CD1c-positive myeloid dendritic cell (primary cell): ENCODE data around the gene ATXN7L1.

Source experiments
- DNase-seq: peaks from one replicate; pipeline ENCODE4 v3.0.0-alpha.2; 2016; ENCODE audit errors: extremely low spot score

The ATXN7L1 gene

DNA sequence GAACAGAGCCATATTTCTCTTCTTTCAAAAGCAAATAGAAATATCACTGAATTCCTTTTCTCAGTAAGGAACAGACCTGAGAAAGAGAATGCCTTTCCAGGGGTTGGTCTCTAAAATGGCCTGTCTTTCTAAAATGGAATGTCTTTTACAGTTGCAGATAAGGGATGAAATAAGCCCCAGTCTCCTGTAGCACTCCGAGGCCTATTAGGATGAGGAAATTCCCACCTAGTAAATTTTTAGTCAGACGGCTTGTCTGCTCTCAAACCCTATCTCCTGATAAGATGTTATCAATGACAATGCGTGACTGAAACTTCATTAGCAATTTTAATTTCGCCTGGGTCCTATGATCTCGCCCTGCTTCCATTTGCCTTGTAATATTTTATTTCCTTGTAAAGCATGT lies 292.2 kb downstream of the ATXN7L1 start:
- no peak for DNase-seq

DNA sequence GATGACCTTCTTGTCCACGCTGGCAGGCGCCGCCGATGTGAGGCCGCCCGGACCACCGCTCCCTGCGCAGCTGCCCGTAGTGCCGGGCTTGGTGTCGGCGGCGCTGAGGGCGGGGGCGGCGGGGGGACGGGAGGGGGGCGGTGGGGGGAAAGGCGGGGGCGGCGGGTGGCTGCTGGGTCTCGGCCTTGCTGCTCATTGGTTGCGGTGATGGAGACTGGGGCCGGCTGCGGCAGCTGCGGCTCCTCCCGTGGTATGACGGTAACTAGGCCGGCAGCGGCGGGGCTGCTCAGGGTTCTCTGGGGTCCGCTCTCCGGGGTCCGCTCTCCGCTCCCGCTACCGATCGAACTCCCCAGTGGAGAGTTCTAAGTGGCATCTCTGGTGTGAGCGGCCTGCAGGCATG lies 293.3 kb downstream of the ATXN7L1 start:
- DNase-seq: no peak

DNA sequence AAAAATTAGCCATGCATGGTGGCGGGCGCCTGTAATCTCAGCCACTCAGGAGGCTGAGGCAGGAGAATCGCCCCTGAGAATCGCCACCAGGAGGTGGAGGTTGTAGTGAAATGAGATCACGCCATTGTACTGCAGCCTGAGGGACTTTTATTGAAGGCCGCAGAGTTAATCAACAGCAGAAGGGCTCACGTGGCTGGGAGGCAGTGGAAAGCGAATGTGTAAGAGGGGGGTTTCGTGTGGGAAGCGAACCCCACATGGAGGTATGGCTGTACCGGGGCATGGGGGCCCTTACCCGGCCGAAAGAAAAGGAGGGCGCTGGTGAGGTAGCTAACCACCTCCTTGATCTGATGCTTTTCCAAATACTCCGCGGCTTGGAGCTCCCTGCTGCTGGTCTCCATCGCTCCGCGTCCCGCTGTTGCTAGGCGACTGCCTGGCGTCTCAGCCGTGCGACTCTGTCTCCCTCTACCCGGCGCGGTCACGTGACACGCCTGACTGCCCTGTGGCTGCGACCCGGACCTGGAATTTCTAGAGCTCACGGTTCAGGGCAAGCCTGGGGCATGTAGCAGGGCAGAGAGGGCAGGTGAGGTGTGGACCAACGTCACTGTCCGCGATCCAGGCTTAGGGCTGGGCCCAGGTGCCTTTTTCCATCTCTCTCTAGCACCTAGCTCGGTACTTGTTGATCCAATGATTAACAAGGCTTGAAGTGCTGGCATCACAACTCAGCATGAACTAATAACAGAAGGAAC lies 295.2 kb downstream of the ATXN7L1 start, which contains the start of gene EFCAB10:
EFCAB10 (minus strand) TSS at position 428 of the 746 bp plus-strand sequence; CDS start at position 398, 30 bp downstream.
- DNase-seq: peak; percentile 36

DNA sequence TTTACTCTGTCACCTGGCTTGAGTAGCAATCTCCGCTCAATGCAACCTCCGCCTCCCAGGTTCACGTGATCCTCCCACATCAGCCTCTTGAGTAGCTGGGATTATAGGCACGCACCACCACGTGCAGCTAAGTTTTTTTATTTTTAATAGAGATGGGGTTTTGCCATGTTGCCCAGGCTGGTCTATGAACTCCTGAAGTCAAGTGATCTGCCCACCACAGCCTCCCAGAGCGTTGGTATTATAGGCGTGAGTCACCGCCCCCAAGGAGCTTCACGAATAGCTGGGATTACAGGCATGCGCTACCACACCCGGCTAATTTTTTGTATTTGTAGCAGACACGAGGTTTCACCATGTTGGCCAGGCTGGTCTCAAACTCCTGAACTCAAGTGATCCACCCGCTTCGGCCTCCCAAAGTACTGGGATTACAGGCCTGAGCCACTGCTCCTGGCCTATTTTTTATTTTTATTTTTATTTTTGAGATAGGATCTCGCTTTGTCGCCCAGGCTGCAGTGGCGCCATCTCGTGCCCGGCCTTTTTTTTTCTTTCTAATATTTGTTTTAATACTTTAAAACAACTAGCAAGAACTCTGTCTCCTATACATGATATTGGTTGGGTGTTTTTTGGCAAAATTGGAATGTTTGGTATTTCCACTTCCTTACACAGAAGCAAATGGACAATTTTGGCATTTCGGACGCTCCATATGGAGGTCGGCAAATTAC lies 296.2 kb downstream of the ATXN7L1 start:
- no peak for DNase-seq

DNA sequence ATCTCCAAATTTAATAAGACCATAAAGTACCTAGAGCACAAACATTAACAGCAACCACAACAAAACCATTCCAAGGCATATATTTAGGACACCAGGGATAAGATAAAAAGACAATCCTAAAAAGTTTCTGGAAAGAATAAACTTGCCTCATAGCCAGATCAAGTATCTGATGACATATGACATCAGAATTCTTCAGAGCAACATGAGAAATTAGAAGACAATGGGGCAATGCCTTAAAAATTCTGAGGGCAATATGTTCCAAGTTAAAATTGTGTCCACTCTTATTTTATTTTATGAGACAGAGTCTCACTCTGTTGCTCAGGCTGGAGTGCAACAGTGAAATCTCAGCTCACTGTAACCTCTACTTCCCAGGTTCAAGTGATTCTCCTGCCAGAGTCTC lies 297.9 kb downstream of the ATXN7L1 start:
- no peak for DNase-seq

DNA sequence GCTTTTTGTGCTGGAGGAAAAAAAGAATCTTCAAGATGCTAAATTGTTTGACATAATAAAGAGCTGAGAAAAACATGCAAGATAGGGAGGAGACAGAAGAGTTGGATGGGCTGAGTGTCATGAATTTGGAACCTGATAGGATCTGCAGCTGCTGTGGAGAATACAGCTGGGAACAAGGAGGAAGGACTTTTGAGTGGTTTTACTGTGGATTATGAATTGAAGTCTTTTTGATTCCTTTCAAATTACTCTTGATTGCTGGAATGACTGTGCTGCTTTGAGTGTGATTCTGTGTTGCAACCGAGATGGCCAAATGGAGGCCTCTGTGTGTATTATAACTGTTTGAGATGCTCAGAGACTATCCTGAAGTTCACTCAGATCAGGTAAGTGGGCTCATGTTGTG lies 299.1 kb downstream of the ATXN7L1 start:
- no peak for DNase-seq

DNA sequence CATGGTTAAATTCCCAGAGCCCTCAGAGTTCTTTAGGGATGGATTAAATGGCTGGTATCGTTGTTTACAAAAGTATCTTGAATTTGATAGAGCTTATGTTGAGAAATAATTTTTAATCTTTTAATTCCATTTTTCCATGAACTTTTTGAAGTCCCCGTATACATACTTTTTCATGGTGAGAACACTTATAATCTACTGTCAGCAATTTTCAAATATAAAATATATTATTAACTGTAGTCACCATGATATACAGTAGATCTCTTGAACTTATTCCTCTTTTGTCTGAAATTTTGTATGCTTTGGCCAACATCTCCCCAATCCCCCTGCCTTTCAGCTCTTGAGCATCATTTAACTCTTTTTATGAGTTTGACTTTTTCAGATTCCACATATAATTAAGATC lies 304.5 kb downstream of the ATXN7L1 start:
- no peak for DNase-seq

DNA sequence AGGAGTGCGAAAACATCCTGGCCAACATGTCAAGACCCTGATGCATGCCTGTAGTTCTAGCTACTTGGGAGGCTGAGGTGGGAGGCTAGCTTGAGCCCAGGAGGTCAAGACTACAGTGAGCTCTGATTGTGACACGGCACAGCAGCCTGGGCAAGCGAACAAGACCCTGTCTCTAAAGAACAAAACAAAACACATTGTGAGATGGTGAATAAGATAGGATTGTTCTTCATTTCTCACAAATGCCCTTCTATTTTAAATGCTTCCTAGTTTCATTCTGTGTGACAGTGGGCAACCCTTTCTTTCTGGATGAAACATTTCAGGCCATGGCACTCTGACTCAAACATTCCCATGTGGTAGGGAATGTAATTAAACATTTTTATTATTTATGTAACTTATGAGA lies 308.6 kb downstream of the ATXN7L1 start:
- no peak for DNase-seq

DNA sequence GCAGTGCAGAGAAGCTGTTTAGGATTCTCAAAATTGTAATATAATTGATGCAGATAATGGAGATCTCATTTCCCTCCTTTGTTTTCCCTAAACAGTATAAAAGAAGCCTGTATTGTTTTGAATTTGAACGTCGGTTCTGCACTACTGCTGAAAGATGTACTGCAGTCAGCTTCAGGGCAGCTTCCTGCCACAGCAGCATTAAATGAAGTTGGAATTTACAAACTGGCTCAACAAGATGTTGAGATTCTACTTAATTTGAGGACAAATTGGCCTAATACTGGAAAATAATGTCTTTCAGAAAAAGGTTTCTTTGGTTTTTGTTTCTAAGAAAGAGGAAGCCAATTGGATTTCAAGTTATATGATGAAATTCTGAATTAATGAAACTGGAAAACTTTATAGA lies 309.4 kb downstream of the ATXN7L1 start:
- DNase-seq: no peak

DNA sequence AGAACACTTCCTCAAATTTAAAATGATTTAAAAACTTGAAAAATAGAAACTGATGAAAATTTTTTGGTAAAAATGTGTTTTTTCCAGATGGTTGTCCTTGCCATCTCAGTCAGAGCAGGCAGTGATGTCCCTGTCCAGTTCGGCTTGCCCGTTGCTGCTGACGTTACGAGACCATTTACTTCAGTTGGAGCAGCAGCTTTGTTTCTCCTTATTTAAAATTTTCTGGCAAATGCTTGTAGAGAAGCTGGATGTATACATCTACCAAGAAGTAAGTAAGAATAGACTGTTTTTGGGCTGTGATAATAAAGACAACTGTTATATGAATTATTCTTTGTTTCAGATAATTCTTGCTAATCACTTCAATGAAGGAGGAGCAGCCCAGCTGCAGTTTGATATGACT lies 311.2 kb downstream of the ATXN7L1 start:
- DNase-seq: no peak

DNA sequence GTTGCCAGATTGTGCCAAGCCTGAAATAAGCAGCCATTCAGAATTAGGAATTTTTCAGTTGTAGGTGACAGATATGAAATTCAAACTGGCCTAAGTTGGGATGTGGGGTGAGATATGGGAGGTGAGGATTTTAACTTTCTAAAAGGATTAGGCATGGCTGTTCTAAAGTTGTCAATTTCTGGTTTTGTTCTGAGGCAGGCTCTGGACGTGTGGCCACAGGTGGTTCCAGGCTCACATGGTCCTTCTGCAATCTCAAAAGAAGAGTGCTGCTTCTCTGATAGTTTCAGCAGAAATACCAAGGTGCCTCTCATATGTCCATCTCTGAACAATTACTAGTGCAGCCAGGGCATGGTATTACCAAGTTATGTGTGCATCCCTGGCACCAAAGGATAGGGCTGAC lies 316.5 kb downstream of the ATXN7L1 start:
- no peak for DNase-seq
